DOHH2 (cell line): ENCODE data around the gene RTL9.

ENCODE experiments used
- H3F3A ChIP-seq: fragments of 200-600 bp; sonication (generic), shearing (Covaris generic); 2 replicates; pipeline ENCODE4 v1.6.0; 2016; ENCODE audit warnings: antibody characterized with exemption, mild to moderate bottlenecking; ENCODE audit not compliant: control insufficient read depth, insufficient read depth
- H3K27ac ChIP-seq: fragments of 200-600 bp; sonication (generic); 2 replicates; pipeline ENCODE4 v1.5.1; 2014; ENCODE audit warnings: low read depth, mild to moderate bottlenecking, low read length, moderate library complexity
- H3K27me3 ChIP-seq: fragments of 200-600 bp; sonication (generic); 2 replicates; pipeline ENCODE4 v1.6.1; 2014; ENCODE audit warnings: mild to moderate bottlenecking, low read length, mixed read lengths; ENCODE audit not compliant: control insufficient read depth
- H3K36me3 ChIP-seq: fragments of 200-600 bp; sonication (generic); 2 replicates; pipeline ENCODE4 v1.6.1; 2014; ENCODE audit warnings: mild to moderate bottlenecking, low read length, moderate library complexity, mixed read lengths; ENCODE audit not compliant: control insufficient read depth
- H3K4me1 ChIP-seq: fragments of 200-600 bp; sonication (generic); 2 replicates; pipeline ENCODE4 v1.6.1; 2014; ENCODE audit warnings: mild to moderate bottlenecking, low read length, mixed read lengths; ENCODE audit not compliant: control insufficient read depth
- H3K4me2 ChIP-seq: fragments of 200-600 bp; sonication (generic); 2 replicates; pipeline ENCODE4 v1.6.0; 2014; ENCODE audit warnings: mild to moderate bottlenecking, low read length, moderate library complexity
- H3K4me3 ChIP-seq: fragments of 200-600 bp; sonication (generic); 2 replicates; pipeline ENCODE4 v1.5.1; 2014; ENCODE audit warnings: mild to moderate bottlenecking, low read length, mixed read lengths
- H3K79me2 ChIP-seq: fragments of 200-600 bp; sonication (generic); 2 replicates; pipeline ENCODE4 v1.6.1; 2014; ENCODE audit warnings: mild to moderate bottlenecking, low read length, mixed read lengths; ENCODE audit not compliant: control insufficient read depth
- H3K9me2 ChIP-seq: fragments of 200-600 bp; sonication (generic); replicated peaks from 2 replicates; pipeline ENCODE4 v1.6.1; 2014; ENCODE audit warnings: mild to moderate bottlenecking, low read length, mixed read lengths; ENCODE audit not compliant: control insufficient read depth
- H3K9me3 ChIP-seq: fragments of 200-600 bp; sonication (generic); 2 replicates; pipeline ENCODE4 v1.6.1; 2014; ENCODE audit warnings: antibody characterized with exemption, low read length, mixed read lengths; ENCODE audit not compliant: control insufficient read depth, insufficient read depth
- H4K20me1 ChIP-seq: fragments of 200-600 bp; sonication (generic); 2 replicates; pipeline ENCODE4 v1.6.0; 2014; ENCODE audit warnings: low read depth, mild to moderate bottlenecking, antibody characterized with exemption, low read length, moderate library complexity; ENCODE audit not compliant: control insufficient read depth, insufficient read depth
- CTCF ChIP-seq: fragments of 200-600 bp; sonication (generic); IDR thresholded peaks from one replicate; pipeline ENCODE4 v1.5.1; 2014; ENCODE audit warnings: antibody characterized with exemption, mild to moderate bottlenecking, low read depth, low read length; ENCODE audit not compliant: poor library complexity, severe bottlenecking
- EZH2phosphoT487 ChIP-seq: fragments of 200-600 bp; sonication (generic); IDR thresholded peaks from 2 replicates; pipeline ENCODE4 v1.6.1; 2017; ENCODE audit warnings: borderline replicate concordance, mild to moderate bottlenecking, antibody characterized with exemption, low read length, moderate library complexity, mixed read lengths

The RTL9 gene

DNA sequence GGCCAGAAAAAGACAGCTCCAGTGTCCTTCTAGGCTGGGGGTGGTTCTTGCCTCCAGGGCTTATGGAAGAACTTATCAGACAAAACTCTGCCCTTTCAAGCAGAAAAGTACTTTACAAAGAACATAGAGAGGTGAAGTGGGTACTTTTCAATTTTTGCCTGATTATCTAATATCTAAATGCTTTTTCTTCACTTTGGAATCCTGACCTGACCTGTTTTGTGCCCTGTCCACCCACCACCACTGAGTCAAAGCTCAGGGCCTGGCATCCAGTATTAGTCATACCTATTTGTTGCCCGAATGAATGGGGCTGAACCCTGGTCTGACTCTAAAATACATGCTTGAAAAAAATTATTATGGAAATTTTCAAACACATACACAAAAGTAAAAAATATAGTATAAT is 37.2 kb downstream of the RTL9 start:
- H3K9me2 ChIP-seq, result no peaks in the 10 kb centered on the region
- 0 out of 2 replicates have a peak, but pooled peaks cover 3% of the 10 kb centered on the region for H3K27me3 ChIP-seq
- TF ChIP-seq EZH2phosphoT487, result no peak
- no peak for TF ChIP-seq CTCF
- H3K27ac ChIP-seq, result no peak overlapping the region
- H3K9me3 ChIP-seq, result no peaks in the 10 kb centered on the region
- H3K4me2 ChIP-seq, result no peak overlapping the region
- no peaks in the 10 kb centered on the region for H4K20me1 ChIP-seq
- H3K4me1 ChIP-seq, result no peaks in the 10 kb centered on the region
- no peak overlapping the region for H3K4me3 ChIP-seq
- H3K79me2 ChIP-seq, result no peaks in the 10 kb centered on the region
- H3K36me3 ChIP-seq, result no peaks in the 10 kb centered on the region
- no peaks in the 10 kb centered on the region for H3F3A ChIP-seq

GRCh38 chrX:110396735-110397134 is 38.1 kb downstream of the RTL9 start:
- no peaks in the 10 kb centered on the region for H3K4me1 ChIP-seq
- no peaks in the 10 kb centered on the region for H3K79me2 ChIP-seq
- H3K27ac ChIP-seq, result no peak overlapping the region
- H3K9me2 ChIP-seq, result no peaks in the 10 kb centered on the region
- no peak overlapping the region for H3K4me2 ChIP-seq
- TF ChIP-seq EZH2phosphoT487 (no peak), CTCF (no peak)
- H3K36me3 ChIP-seq, result no peaks in the 10 kb centered on the region
- 0 out of 2 replicates have a peak, but pooled peaks cover 3% of the 10 kb centered on the region for H3K27me3 ChIP-seq
- H3K9me3 ChIP-seq, result no peaks in the 10 kb centered on the region
- no peak overlapping the region for H3K4me3 ChIP-seq
- H4K20me1 ChIP-seq, result no peaks in the 10 kb centered on the region
- no peaks in the 10 kb centered on the region for H3F3A ChIP-seq

- H3K9me2 ChIP-seq, result no peaks in the 10 kb centered on the region
- no peaks in the 10 kb centered on the region for H3K79me2 ChIP-seq
- no peak overlapping the region for H3K27ac ChIP-seq
- no peak overlapping the region for H3K4me3 ChIP-seq
- no peaks in the 10 kb centered on the region for H3K36me3 ChIP-seq
- H3F3A ChIP-seq, result no peaks in the 10 kb centered on the region
- H4K20me1 ChIP-seq, result no peaks in the 10 kb centered on the region
- TF ChIP-seq EZH2phosphoT487 (no peak), CTCF (no peak)
- H3K27me3 ChIP-seq, result 0 out of 2 replicates have a peak, but pooled peaks cover 3% of the 10 kb centered on the region
- no peaks in the 10 kb centered on the region for H3K4me1 ChIP-seq
- no peaks in the 10 kb centered on the region for H3K9me3 ChIP-seq
- no peak overlapping the region for H3K4me2 ChIP-seq
Observed at GRCh38 chrX:110397339-110397738, 38.7 kb downstream of the RTL9 start.

DNA sequence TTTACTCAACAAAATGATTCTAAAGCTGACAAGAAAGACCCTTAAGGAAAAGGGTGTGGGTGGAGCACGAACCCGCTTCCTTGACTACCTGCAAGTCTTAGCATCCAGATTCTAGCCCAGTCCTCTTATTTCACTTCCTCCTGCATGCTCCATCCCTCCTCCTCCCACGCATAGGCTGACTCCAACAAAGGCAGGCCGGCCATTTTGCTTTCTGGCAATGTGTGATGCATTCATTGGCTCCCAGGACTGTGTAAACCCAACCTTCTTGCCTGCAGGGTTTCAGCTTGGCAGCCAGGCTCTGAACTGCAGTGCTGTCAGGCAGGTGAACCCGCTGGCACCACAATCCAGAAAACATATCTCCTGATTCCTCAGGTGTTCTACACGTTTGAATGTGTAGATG is 39.3 kb downstream of the RTL9 start:
- no peaks in the 10 kb centered on the region for H3K36me3 ChIP-seq
- no peak overlapping the region for H3K4me2 ChIP-seq
- H3K9me3 ChIP-seq, result no peaks in the 10 kb centered on the region
- 0 out of 2 replicates have a peak, but pooled peaks cover 3% of the 10 kb centered on the region for H3K27me3 ChIP-seq
- TF ChIP-seq EZH2phosphoT487 (no peak), CTCF (no peak)
- H3K79me2 ChIP-seq, result no peaks in the 10 kb centered on the region
- H4K20me1 ChIP-seq, result no peaks in the 10 kb centered on the region
- H3K4me3 ChIP-seq, result no peak overlapping the region
- H3F3A ChIP-seq, result no peaks in the 10 kb centered on the region
- no peaks in the 10 kb centered on the region for H3K4me1 ChIP-seq
- no peak overlapping the region for H3K27ac ChIP-seq
- no peaks in the 10 kb centered on the region for H3K9me2 ChIP-seq
